ENCODE measurements around the gene PSMG2.

The PSMG2 gene

DNA sequence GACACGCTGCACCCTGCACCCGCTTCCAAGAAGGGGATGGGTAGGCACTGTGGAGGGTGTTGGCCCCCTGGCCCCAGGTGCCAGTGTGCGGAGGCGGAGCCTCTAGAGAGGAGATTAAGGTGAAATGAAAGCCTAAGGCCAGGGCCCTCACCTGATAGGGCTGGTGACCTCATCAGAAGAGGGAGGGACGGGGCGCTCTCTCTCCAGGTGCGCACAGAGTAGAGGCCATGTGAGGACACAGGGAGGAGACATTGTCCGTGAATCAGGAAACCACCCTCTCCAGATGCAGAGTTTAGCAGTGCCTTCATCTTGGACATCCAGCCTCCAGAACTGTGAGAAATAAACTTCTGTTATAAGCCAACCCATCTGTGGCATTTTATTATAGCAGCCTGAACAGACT is 62.3 kb downstream of the PSMG2 start:
- Histone ChIP-seq H3K27me3 (ENCODE audit: control insufficient read depth, low read length) (peaks cover 9% of the 10 kb centered on the region; the same call in 1 of the 2 replicates), H3K4me2 (ENCODE audit: low read length) (no peak overlapping the region), H3K36me3 (ENCODE audit: control insufficient read depth, low read length) (no peaks in the 10 kb centered on the region), H3K9me3 (ENCODE audit: control insufficient read depth, insufficient read depth, low read length) (no peaks in the 10 kb centered on the region), H3K27ac (ENCODE audit: low read depth, low read length) (no peak overlapping the region), H4K20me1 (ENCODE audit: control insufficient read depth, insufficient read depth, low read depth, low read length) (no peaks in the 10 kb centered on the region), H3K9me2 (replicated peaks; ENCODE audit: control insufficient read depth, low read length) (no peaks in the 10 kb centered on the region), H3F3A (ENCODE audit: control insufficient read depth, insufficient read depth) (no peaks in the 10 kb centered on the region), H3K4me1 (ENCODE audit: control insufficient read depth, low read length) (no peaks in the 10 kb centered on the region), H3K79me2 (ENCODE audit: control insufficient read depth, low read length) (no peaks in the 10 kb centered on the region), H3K4me3 (ENCODE audit: low read length) (no peak overlapping the region)
- TF ChIP-seq, protein P1, sequence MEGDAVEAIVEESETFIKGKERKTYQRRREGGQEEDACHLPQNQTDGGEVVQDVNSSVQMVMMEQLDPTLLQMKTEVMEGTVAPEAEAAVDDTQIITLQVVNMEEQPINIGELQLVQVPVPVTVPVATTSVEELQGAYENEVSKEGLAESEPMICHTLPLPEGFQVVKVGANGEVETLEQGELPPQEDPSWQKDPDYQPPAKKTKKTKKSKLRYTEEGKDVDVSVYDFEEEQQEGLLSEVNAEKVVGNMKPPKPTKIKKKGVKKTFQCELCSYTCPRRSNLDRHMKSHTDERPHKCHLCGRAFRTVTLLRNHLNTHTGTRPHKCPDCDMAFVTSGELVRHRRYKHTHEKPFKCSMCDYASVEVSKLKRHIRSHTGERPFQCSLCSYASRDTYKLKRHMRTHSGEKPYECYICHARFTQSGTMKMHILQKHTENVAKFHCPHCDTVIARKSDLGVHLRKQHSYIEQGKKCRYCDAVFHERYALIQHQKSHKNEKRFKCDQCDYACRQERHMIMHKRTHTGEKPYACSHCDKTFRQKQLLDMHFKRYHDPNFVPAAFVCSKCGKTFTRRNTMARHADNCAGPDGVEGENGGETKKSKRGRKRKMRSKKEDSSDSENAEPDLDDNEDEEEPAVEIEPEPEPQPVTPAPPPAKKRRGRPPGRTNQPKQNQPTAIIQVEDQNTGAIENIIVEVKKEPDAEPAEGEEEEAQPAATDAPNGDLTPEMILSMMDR (IDR thresholded peaks at IDR 0.05; ENCODE audit: low read depth, low read length, poor library complexity, severe bottlenecking) = no peak
- no peak for TF ChIP-seq EZH2phosphoT487 (IDR thresholded peaks at IDR 0.05; ENCODE audit: borderline replicate concordance, low read length)

DNA sequence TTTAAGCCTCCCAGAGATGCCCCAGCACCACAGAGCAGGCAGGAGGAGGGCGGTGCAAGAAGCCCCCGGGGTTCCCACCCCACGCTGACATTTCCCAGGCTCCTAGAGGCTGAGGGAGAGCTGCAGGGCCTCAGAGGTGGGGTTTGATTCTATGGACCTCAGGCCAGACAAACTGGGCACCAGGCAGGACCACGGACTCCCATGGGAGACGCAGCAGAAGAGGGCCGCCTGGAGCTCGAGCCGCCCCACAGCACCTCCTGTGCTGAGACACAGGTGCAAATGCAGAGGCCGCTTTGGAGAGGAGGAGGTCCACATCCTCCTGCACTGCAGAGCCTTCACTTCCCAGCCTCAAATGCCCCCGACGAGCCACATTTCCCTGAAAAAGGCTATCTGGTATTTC is 62.7 kb downstream of the PSMG2 start:
- H3K27me3 ChIP-seq (ENCODE audit: control insufficient read depth, low read length) = peaks cover 9% of the 10 kb centered on the region; the same call in 1 of the 2 replicates
- H3K4me2 ChIP-seq (ENCODE audit: low read length) = no peak overlapping the region
- TF ChIP-seq, protein P1 (IDR thresholded peaks at IDR 0.05; ENCODE audit: low read depth, low read length, poor library complexity, severe bottlenecking) = no peak
- TF ChIP-seq EZH2phosphoT487 (IDR thresholded peaks at IDR 0.05; ENCODE audit: borderline replicate concordance, low read length) = no peak
- no peaks in the 10 kb centered on the region for H3K79me2 ChIP-seq (ENCODE audit: control insufficient read depth, low read length)
- H4K20me1 ChIP-seq (ENCODE audit: control insufficient read depth, insufficient read depth, low read depth, low read length) = no peaks in the 10 kb centered on the region
- no peak overlapping the region for H3K4me3 ChIP-seq (ENCODE audit: low read length)
- no peaks in the 10 kb centered on the region for H3K36me3 ChIP-seq (ENCODE audit: control insufficient read depth, low read length)
- H3F3A ChIP-seq (ENCODE audit: control insufficient read depth, insufficient read depth) = no peaks in the 10 kb centered on the region
- H3K9me3 ChIP-seq (ENCODE audit: control insufficient read depth, insufficient read depth, low read length) = no peaks in the 10 kb centered on the region
- H3K27ac ChIP-seq (ENCODE audit: low read depth, low read length) = no peak overlapping the region
- H3K4me1 ChIP-seq (ENCODE audit: control insufficient read depth, low read length) = no peaks in the 10 kb centered on the region
- H3K9me2 ChIP-seq (replicated peaks; ENCODE audit: control insufficient read depth, low read length) = no peaks in the 10 kb centered on the region

DNA sequence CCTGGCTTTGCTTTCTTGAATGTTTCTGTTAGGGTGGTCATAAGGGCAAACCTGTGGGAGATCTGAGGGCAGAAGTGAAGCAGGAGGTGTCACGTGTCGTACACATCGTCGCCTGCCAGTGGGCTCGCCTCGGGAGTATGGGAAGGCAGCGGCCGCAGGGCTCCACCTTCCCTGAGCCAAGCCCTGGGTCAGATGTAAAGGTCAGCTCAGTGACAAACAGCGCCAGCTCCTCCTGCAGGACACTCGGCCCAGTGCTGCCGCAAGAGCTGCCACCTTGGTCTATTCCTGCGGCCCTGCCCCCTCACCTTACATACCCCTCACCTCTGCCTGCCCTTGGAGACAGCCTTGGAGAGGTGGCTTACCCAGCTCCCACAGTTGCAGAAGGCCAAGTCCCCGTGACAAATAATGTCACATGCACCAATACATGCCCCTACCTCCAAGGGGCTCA is 64.2 kb downstream of the PSMG2 start:
- no peaks in the 10 kb centered on the region for H3K79me2 ChIP-seq (ENCODE audit: control insufficient read depth, low read length)
- no peak overlapping the region for H3K4me2 ChIP-seq (ENCODE audit: low read length)
- no peaks in the 10 kb centered on the region for H3K4me1 ChIP-seq (ENCODE audit: control insufficient read depth, low read length)
- H3K4me3 ChIP-seq (ENCODE audit: low read length) = no peak overlapping the region
- H3K9me3 ChIP-seq (ENCODE audit: control insufficient read depth, insufficient read depth, low read length) = no peaks in the 10 kb centered on the region
- H3F3A ChIP-seq (ENCODE audit: control insufficient read depth, insufficient read depth) = no peaks in the 10 kb centered on the region
- no peaks in the 10 kb centered on the region for H3K9me2 ChIP-seq (replicated peaks; ENCODE audit: control insufficient read depth, low read length)
- TF ChIP-seq, protein P1 (IDR thresholded peaks at IDR 0.05; ENCODE audit: low read depth, low read length, poor library complexity, severe bottlenecking) = no peak
- no peak for TF ChIP-seq EZH2phosphoT487 (IDR thresholded peaks at IDR 0.05; ENCODE audit: borderline replicate concordance, low read length)
- H4K20me1 ChIP-seq (ENCODE audit: control insufficient read depth, insufficient read depth, low read depth, low read length) = no peaks in the 10 kb centered on the region
- no peak overlapping the region for H3K27ac ChIP-seq (ENCODE audit: low read depth, low read length)
- H3K27me3 ChIP-seq (ENCODE audit: control insufficient read depth, low read length) = peaks cover 9% of the 10 kb centered on the region; the same call in 1 of the 2 replicates
- no peaks in the 10 kb centered on the region for H3K36me3 ChIP-seq (ENCODE audit: control insufficient read depth, low read length)

All from DOHH2 (cell line).